Right cardiac atrium (tissue), 5 donors: ENCODE results near the gene CDIP1. TPM values are rescaled to one million over a fixed set of nuclear protein-coding genes. Genes with fewer than 3 reads are reported as not detected.

Experiments used
- ATAC-seq, 2 donors: fragments of 200-7000 bp; cut with Tn5 transposase; one replicate each; pipeline versions ENCODE4 v1.8.0 to v1.9.1; 2020; ENCODE audit warnings: moderate library complexity in 2 of 2, mild to moderate bottlenecking in 1 of 2
- DNase-seq, 3 donors: peaks; one replicate each; pipeline ENCODE4 v3.0.0-alpha.2; 2020
- H3K27ac ChIP-seq: one replicate; pipeline ENCODE4 v1.5.1; 2013; ENCODE audit warnings: mild to moderate bottlenecking, low read length, control low read depth, moderate library complexity
- H3K27me3 ChIP-seq: one replicate; pipeline ENCODE4 v1.6.1; 2013; ENCODE audit not compliant: control insufficient read depth, insufficient read depth
- H3K4me1 ChIP-seq: one replicate; pipeline ENCODE4 v1.6.1; 2013; ENCODE audit warnings: low read length; ENCODE audit not compliant: control insufficient read depth, insufficient read depth
- H3K4me3 ChIP-seq: one replicate; pipeline ENCODE4 v1.5.1; 2013; ENCODE audit warnings: low read length, control low read depth
- H3K9me3 ChIP-seq: one replicate; pipeline ENCODE4 v1.6.1; 2013; ENCODE audit warnings: low read length; ENCODE audit not compliant: control insufficient read depth
- WGBS: extraction: QIAGEN DNeasy Blood & Tissue Kit; methylation state at CpG from one replicate; pipeline ENCODE4 v1.1.7; 2013; 5-methylcytosine and 5-hydroxymethylcytosine counted together
- intact Hi-C, 4 donors: fragments of 100-400 bp; cut with DNase I; formaldehyde crosslinking; loops; one replicate each; pipeline versions ENCODE4 v1.11.0 to v1.14.0; 2022 to 2023
- polyA plus RNA-seq: library from polyadenylated mRNA; stranded (reverse); fragments of 200-250 nt; gene quantifications from one replicate; pipeline ENCODE4 v1.2.3, GENCODE V29; 2013
- total RNA-seq, 4 donors: library from RNA; stranded (reverse); fragmentation: NEBNext Ultra II Directional; extraction: Animal tissue kit (Norgen Biotek cat#: 25700); gene quantifications; one replicate each; pipeline ENCODE4 v1.2.1, GENCODE V29; 2021
- donor health status: healthy with polysubstance abuse.
- donor health status: DM: no; HTN: yes; CAD: no.
- donor health status: DM: no; HTN: no; CAD: no.
- donor health status: DM: no; HTN: yes; CAD: no; lungs with severe emphysema.
- donor health status: DM: yes; HTN: yes; CAD: no.

Gene CDIP1
- total and polyA plus RNA-seq, 5 donors, result 34.2 to 46.8 (median 41.7) TPM

DNA sequence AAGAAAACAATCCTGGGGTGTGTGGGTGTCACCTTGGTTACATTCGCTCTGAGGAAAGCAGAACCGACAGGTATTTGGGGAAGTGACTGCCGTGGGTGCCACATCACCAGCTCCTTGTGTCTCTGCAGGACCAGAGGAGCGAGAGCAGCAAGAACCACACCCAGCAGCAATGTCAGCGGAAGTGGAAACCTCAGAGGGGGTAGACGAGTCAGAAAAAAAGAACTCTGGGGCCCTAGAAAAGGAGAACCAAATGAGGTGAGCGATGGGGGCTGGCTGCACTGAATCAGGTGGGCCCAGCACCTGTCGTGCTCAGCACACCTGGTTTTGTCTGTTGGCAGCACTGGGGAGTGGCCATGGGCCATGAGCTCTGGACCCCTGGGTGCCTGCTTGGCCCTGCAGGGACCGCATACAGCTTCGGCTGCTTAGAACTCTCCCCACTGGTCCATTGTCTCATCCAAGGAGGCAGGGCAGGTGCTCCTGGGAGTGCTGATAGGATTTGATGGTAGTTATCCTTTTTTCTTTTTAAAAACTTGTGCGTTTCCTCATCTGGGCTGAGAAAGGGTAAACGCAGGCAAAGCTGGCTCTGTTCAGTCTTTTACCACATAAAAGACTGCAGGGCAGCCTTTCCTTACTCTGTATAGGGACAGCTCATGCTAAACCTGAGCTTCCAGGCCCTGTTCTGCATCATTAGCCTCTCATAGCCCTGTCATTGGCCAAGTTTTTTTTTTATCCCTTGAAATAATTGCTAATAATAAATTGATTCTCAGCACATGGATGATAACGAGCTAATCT is 33.0 kb downstream of the CDIP1 start:
- DNase-seq (peak in 1 of 3 donors; percentile 72), ATAC-seq (no peak)
- 79% methylated on average over 13 of the region's 13 CpGs for WGBS
- no peaks in the 10 kb centered on the region for H3K27me3 ChIP-seq
- peaks cover 12% of the 10 kb centered on the region for H3K4me1 ChIP-seq
- no peak overlapping the region for H3K4me3 ChIP-seq
- H3K9me3 ChIP-seq, result no peaks in the 10 kb centered on the region
- no peak overlapping the region for H3K27ac ChIP-seq
- intact Hi-C loops, result loop anchor here in 2 of 4 donors (5.0 kb wide), 1 partner anchor 42 kb away; no protein-coding TSS in a partner anchor

DNA sequence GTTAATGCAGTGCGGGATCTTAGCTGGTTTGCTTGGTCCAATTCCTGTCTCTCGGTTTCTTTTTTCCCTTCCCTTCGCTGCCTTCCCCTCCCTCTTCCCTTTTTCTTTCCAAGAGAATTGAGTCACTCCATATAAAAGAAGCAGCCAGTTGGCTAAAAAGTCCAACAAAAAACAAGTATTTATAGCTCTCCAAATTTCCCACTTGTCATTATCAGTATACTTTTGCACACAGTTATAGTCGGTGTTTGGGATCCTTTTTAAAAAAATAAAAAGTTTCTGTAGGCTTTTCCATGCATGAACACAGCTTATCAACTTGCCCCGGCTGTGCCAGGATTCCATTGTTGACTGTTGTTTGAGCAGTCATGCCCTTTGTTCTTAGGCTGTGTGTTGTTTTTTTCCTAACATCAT is 37.5 kb downstream of the CDIP1 start:
- Histone ChIP-seq H3K4me3 (peak overlapping the region; percentile 31), H3K9me3 (no peaks in the 10 kb centered on the region), H3K4me1 (peaks cover 21% of the 10 kb centered on the region), H3K27ac (peak overlapping the region; percentile 89), H3K27me3 (no peaks in the 10 kb centered on the region)
- peak; percentile 64 to 76 for ATAC-seq
- 18% methylated on average over 5 of the region's 5 CpGs for WGBS
- DNase-seq, result peak in 1 of 3 donors; percentile 74
- intact Hi-C loops, result no loop called here

- ATAC-seq (peak; percentile 79 to 82), DNase-seq (no peak)
- Histone ChIP-seq H3K4me1 (peaks cover 24% of the 10 kb centered on the region), H3K27me3 (no peaks in the 10 kb centered on the region), H3K9me3 (no peaks in the 10 kb centered on the region), H3K27ac (peak overlapping the region; percentile 89), H3K4me3 (no peak overlapping the region)
- intact Hi-C loops, result no loop called here
- 32% methylated on average over 3 of the region's 3 CpGs for WGBS
These were observed 38.3 kb downstream of the CDIP1 start for GRCh38 chr16:4500272-4500671.

- 95% methylated on average over 4 of the region's 4 CpGs for WGBS
- intact Hi-C loops, result no loop called here
- H3K4me3 ChIP-seq, result no peak overlapping the region
- H3K9me3 ChIP-seq, result no peaks in the 10 kb centered on the region
- no peak for DNase-seq
- no peaks in the 10 kb centered on the region for H3K27me3 ChIP-seq
- no peak overlapping the region for H3K27ac ChIP-seq
- peaks cover 24% of the 10 kb centered on the region for H3K4me1 ChIP-seq
- no peak for ATAC-seq
These were observed 39.4 kb downstream of the CDIP1 start for GRCh38 chr16:4499196-4499555.

DNA sequence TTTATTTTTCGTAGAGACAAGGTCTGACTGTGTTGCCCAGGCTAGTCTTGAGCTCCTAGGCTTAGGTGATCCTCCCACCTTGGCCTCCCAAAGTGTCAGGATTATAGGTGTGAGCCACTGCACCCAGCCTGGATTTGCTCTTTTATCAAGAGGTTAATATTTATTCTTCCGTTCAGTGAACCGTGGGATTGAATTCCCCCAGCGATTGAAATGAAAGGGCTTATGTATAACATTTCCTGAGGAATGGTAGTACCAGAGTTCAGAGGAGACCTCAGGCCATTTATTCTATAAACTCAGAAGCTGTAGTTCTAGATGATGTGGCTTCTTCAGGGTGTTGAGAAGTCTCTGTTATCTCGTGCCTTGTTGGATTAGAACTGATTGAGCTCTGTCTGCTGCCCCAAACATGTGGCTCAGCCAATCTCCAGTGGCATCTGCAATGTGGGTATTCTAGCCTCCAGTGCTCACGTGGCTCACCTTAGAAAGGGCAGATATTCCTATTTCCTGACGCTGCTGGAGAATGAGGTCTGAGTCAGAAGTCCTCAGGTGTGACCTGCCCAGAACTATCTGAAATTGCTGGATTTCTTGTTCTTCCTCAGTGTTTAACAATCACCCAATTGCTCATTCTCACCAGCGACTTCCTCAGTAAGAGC is 39.9 kb downstream of the CDIP1 start:
- DNase-seq (no peak), ATAC-seq (no peak)
- Histone ChIP-seq H3K27ac (no peak overlapping the region), H3K9me3 (no peaks in the 10 kb centered on the region), H3K4me3 (no peak overlapping the region), H3K4me1 (peaks cover 24% of the 10 kb centered on the region), H3K27me3 (no peaks in the 10 kb centered on the region)
- intact Hi-C loops, result no loop called here
- WGBS, result 91% methylated on average over 8 of the region's 8 CpGs

- DNase-seq (no peak), ATAC-seq (no peak)
- Histone ChIP-seq H3K27ac (no peak overlapping the region), H3K27me3 (no peaks in the 10 kb centered on the region), H3K4me3 (no peak overlapping the region), H3K4me1 (peaks cover 16% of the 10 kb centered on the region), H3K9me3 (no peaks in the 10 kb centered on the region)
- 95% methylated on average over 4 of the region's 4 CpGs for WGBS
- intact Hi-C loops, result no loop called here
These were observed 42.3 kb downstream of the CDIP1 start for GRCh38 chr16:4496305-4496704.

GRCh38 chr16:4495766-4496165 is 42.8 kb downstream of the CDIP1 start:
- WGBS, result 98% methylated on average over 2 of the region's 2 CpGs
- Histone ChIP-seq H3K4me3 (no peak overlapping the region), H3K9me3 (no peaks in the 10 kb centered on the region), H3K27me3 (no peaks in the 10 kb centered on the region), H3K4me1 (peaks cover 14% of the 10 kb centered on the region), H3K27ac (no peak overlapping the region)
- DNase-seq (no peak), ATAC-seq (no peak)
- intact Hi-C loops, result no loop called here

GRCh38 chr16:4494746-4495490 is 43.7 kb downstream of the CDIP1 start:
- Histone ChIP-seq H3K27me3 (no peaks in the 10 kb centered on the region), H3K27ac (peak overlapping the region; percentile 17), H3K4me1 (peaks cover 7% of the 10 kb centered on the region), H3K4me3 (no peak overlapping the region), H3K9me3 (no peaks in the 10 kb centered on the region)
- intact Hi-C loops, result no loop called here
- DNase-seq (no peak), ATAC-seq (peak in 1 of 2 donors; percentile 19)
- 90% methylated on average over 6 of the region's 6 CpGs for WGBS

DNA sequence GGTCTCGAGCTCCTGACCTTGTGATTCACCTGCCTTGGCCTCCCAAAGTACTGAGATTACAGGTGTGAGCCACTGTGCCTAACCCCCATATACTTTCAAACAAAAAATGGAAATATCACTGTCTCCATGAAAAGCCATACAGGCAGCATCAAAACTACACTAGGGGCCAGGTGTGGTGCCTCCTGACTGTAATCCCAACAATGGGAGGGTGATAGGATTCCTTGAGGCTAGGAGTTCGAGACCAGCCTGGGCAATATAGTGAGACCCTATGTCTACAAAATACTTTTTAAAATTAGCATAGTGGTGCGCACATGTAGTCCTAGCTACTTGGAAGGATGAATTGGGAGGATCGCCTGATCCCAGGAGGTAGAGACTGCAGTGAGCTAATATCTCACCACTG is 46.7 kb downstream of the CDIP1 start:
- no peak overlapping the region for H3K27ac ChIP-seq
- intact Hi-C loops, result no loop called here
- ATAC-seq (no peak), DNase-seq (no peak)
- no peaks in the 10 kb centered on the region for H3K9me3 ChIP-seq
- peaks cover 9% of the 10 kb centered on the region for H3K4me1 ChIP-seq
- no peak overlapping the region for H3K4me3 ChIP-seq
- WGBS, result 98% methylated on average over 4 of the region's 4 CpGs
- no peaks in the 10 kb centered on the region for H3K27me3 ChIP-seq

GRCh38 chr16:4489030-4489429 is 49.5 kb downstream of the CDIP1 start:
- no peak for DNase-seq
- Histone ChIP-seq H3K4me1 (peaks cover 11% of the 10 kb centered on the region), H3K27ac (peak overlapping the region; percentile 48), H3K9me3 (no peaks in the 10 kb centered on the region), H3K27me3 (no peaks in the 10 kb centered on the region), H3K4me3 (no peak overlapping the region)
- ATAC-seq, result no peak
- intact Hi-C loops, result no loop called here
- 88% methylated on average over 5 of the region's 5 CpGs for WGBS

DNA sequence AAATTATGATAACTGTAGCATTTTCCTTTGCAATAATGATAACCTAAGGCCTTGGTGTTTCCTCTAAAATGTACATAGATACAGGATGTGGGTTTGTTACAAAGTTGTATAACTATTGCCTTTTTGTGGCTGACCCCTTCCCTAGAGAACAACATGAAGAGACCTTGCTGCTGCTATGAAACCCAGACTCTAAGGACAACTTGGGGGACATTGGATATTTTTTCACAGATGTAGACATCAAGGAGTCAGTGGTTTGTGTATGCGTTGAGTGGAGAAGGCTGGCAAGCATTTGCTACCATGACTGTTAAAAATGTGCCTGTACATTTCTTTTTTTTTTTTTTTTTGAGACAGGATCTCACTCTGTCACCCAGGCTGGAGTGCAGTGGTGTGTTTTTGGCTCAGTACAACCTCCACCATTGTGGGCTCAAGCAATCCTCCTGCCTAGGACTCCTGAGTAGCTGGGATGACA is 50.0 kb downstream of the CDIP1 start:
- H3K4me3 ChIP-seq, result no peak overlapping the region
- no peaks in the 10 kb centered on the region for H3K27me3 ChIP-seq
- intact Hi-C loops, result no loop called here
- H3K27ac ChIP-seq, result peak overlapping the region; percentile 48
- no peak for DNase-seq
- peaks cover 11% of the 10 kb centered on the region for H3K4me1 ChIP-seq
- H3K9me3 ChIP-seq, result no peaks in the 10 kb centered on the region
- 75% methylated on average over 1 of the region's 1 CpG for WGBS
- peak in 1 of 2 donors; percentile 21 for ATAC-seq
